ENCODE measurements around the gene HADHB. TPM values are rescaled to one million over a fixed set of nuclear protein-coding genes. Genes with fewer than 3 reads are reported as not detected.
A peak's percentile ranks its signal among the peaks of the same experiment; 100 is the strongest.

The HADHB gene
- total and polyA plus RNA-seq, 2 of the 13 experiments (the other 11 are each of a cell fraction or from before 2014, with no cell fraction given), result 112 to 238 TPM

DNA sequence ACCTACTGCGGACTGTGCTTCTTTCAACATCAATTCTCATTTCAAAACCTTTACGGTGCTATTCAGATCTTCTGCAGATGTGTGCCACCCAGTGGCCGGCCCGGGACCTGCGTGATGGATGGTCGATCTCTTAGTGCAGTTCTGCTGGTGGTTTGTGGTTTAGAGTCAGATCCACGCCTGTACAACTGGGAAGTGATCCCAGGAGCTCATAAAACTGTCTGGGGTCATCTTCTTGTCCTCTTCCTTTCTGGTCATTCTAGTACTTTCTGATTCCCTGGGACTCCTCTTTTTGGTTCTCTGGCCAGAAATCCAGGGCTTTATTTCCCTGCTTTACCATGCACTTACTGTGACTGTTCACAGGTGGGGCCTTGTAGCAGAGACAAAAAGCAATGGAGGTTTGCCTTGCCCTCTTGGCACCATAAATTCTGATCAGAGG, 85.4 kb downstream of the HADHB start (continued):
- TF ChIP-seq, protein P1, sequence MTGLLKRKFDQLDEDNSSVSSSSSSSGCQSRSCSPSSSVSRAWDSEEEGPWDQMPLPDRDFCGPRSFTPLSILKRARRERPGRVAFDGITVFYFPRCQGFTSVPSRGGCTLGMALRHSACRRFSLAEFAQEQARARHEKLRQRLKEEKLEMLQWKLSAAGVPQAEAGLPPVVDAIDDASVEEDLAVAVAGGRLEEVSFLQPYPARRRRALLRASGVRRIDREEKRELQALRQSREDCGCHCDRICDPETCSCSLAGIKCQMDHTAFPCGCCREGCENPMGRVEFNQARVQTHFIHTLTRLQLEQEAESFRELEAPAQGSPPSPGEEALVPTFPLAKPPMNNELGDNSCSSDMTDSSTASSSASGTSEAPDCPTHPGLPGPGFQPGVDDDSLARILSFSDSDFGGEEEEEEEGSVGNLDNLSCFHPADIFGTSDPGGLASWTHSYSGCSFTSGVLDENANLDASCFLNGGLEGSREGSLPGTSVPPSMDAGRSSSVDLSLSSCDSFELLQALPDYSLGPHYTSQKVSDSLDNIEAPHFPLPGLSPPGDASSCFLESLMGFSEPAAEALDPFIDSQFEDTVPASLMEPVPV (CRISPR knock-in tag; IDR thresholded peaks at IDR 0.05), result no peak
- no peak for TF ChIP-seq ONECUT2 (CRISPR knock-in tag; IDR thresholded peaks at IDR 0.05)
- TF ChIP-seq FOXO1 (CRISPR knock-in tag; IDR thresholded peaks at IDR 0.05), result no peak
- TF ChIP-seq, protein P2, sequence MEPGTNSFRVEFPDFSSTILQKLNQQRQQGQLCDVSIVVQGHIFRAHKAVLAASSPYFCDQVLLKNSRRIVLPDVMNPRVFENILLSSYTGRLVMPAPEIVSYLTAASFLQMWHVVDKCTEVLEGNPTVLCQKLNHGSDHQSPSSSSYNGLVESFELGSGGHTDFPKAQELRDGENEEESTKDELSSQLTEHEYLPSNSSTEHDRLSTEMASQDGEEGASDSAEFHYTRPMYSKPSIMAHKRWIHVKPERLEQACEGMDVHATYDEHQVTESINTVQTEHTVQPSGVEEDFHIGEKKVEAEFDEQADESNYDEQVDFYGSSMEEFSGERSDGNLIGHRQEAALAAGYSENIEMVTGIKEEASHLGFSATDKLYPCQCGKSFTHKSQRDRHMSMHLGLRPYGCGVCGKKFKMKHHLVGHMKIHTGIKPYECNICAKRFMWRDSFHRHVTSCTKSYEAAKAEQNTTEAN (CRISPR knock-in tag; conservative IDR thresholded peaks at IDR 0.05), result no peak
- no peak for TF ChIP-seq ZKSCAN1 (IDR thresholded peaks at IDR 0.05; ENCODE audit: low read length)
- TF ChIP-seq, protein P3, sequence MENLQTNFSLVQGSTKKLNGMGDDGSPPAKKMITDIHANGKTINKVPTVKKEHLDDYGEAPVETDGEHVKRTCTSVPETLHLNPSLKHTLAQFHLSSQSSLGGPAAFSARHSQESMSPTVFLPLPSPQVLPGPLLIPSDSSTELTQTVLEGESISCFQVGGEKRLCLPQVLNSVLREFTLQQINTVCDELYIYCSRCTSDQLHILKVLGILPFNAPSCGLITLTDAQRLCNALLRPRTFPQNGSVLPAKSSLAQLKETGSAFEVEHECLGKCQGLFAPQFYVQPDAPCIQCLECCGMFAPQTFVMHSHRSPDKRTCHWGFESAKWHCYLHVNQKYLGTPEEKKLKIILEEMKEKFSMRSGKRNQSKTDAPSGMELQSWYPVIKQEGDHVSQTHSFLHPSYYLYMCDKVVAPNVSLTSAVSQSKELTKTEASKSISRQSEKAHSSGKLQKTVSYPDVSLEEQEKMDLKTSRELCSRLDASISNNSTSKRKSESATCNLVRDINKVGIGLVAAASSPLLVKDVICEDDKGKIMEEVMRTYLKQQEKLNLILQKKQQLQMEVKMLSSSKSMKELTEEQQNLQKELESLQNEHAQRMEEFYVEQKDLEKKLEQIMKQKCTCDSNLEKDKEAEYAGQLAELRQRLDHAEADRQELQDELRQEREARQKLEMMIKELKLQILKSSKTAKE (CRISPR knock-in tag; IDR thresholded peaks at IDR 0.05; ENCODE audit: borderline replicate concordance), result no peak
- TF ChIP-seq, protein P4, sequence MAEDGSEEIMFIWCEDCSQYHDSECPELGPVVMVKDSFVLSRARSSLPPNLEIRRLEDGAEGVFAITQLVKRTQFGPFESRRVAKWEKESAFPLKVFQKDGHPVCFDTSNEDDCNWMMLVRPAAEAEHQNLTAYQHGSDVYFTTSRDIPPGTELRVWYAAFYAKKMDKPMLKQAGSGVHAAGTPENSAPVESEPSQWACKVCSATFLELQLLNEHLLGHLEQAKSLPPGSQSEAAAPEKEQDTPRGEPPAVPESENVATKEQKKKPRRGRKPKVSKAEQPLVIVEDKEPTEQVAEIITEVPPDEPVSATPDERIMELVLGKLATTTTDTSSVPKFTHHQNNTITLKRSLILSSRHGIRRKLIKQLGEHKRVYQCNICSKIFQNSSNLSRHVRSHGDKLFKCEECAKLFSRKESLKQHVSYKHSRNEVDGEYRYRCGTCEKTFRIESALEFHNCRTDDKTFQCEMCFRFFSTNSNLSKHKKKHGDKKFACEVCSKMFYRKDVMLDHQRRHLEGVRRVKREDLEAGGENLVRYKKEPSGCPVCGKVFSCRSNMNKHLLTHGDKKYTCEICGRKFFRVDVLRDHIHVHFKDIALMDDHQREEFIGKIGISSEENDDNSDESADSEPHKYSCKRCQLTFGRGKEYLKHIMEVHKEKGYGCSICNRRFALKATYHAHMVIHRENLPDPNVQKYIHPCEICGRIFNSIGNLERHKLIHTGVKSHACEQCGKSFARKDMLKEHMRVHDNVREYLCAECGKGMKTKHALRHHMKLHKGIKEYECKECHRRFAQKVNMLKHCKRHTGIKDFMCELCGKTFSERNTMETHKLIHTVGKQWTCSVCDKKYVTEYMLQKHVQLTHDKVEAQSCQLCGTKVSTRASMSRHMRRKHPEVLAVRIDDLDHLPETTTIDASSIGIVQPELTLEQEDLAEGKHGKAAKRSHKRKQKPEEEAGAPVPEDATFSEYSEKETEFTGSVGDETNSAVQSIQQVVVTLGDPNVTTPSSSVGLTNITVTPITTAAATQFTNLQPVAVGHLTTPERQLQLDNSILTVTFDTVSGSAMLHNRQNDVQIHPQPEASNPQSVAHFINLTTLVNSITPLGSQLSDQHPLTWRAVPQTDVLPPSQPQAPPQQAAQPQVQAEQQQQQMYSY (CRISPR knock-in tag; IDR thresholded peaks at IDR 0.05), result no peak
- no peak for TF ChIP-seq ELF4 (CRISPR knock-in tag; IDR thresholded peaks at IDR 0.05; ENCODE audit: borderline replicate concordance)
- no peak for TF ChIP-seq ARNT (IDR thresholded peaks at IDR 0.05)
- TF ChIP-seq YEATS2 (CRISPR knock-in tag; IDR thresholded peaks at IDR 0.05; ENCODE audit: borderline replicate concordance), result no peak
- TF ChIP-seq ZNF614 (CRISPR knock-in tag; IDR thresholded peaks at IDR 0.05; ENCODE audit: borderline replicate concordance), result 0 out of 2 replicates have a peak, but pooled peaks have one; percentile 70
- TF ChIP-seq XRCC5 (optimal IDR thresholded peaks at IDR 0.05; ENCODE audit: low read length), result peak; percentile 93
- TF ChIP-seq ERF (CRISPR knock-in tag; IDR thresholded peaks at IDR 0.05), result peak; percentile 39; the same call in 1 of the 2 replicates
- no peak for TF ChIP-seq ZNF776 (CRISPR knock-in tag; IDR thresholded peaks at IDR 0.05)
- TF ChIP-seq RBM39 (IDR thresholded peaks at IDR 0.05; ENCODE audit: low read depth, low read length, poor library complexity, severe bottlenecking), result no peak
- TF ChIP-seq, protein P5, sequence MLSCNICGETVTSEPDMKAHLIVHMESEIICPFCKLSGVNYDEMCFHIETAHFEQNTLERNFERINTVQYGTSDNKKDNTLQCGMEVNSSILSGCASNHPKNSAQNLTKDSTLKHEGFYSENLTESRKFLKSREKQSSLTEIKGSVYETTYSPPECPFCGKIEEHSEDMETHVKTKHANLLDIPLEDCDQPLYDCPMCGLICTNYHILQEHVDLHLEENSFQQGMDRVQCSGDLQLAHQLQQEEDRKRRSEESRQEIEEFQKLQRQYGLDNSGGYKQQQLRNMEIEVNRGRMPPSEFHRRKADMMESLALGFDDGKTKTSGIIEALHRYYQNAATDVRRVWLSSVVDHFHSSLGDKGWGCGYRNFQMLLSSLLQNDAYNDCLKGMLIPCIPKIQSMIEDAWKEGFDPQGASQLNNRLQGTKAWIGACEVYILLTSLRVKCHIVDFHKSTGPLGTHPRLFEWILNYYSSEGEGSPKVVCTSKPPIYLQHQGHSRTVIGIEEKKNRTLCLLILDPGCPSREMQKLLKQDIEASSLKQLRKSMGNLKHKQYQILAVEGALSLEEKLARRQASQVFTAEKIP (CRISPR knock-in tag; IDR thresholded peaks at IDR 0.05; ENCODE audit: borderline replicate concordance), result no peak
- TF ChIP-seq ZNF589 (CRISPR knock-in tag; conservative IDR thresholded peaks at IDR 0.05), result no peak
- TF ChIP-seq ZNF883 (CRISPR knock-in tag; IDR thresholded peaks at IDR 0.05; ENCODE audit: not compliant biosample characterization), result no peak
- no peak for TF ChIP-seq ZNF253 (CRISPR knock-in tag; IDR thresholded peaks at IDR 0.05; ENCODE audit: borderline replicate concordance)
- 0 out of 2 replicates have a peak, but pooled peaks have one; percentile 41 for TF ChIP-seq ZBTB7B (CRISPR knock-in tag; IDR thresholded peaks at IDR 0.05)
